HepG2 (cell line): Measurements from ENCODE around the gene ITM2B. TPM values are rescaled to one million over a fixed set of nuclear protein-coding genes. Genes with fewer than 3 reads are reported as not detected.

Experiments
- ARID2 ChIP-seq: sonication (generic); formaldehyde crosslinking; IDR thresholded peaks from 2 replicates; pipeline ENCODE4 v1.8.1; 2022; ENCODE audit warnings: mild to moderate bottlenecking, missing genetic modification reagents, borderline replicate concordance
- ATF3 ChIP-seq: sonication (generic); formaldehyde crosslinking; IDR thresholded peaks from 2 replicates; pipeline ENCODE4 v1.4.0; 2020; ENCODE audit warnings: missing genetic modification reagents
- FOXA1 ChIP-seq, 2 experiments: fragments of 450-650 bp in 1 of 2; sonication (generic) in 1 of 2; formaldehyde crosslinking in 1 of 2; IDR thresholded peaks; 2 replicates each; pipeline versions ENCODE4 v1.4.0 to v1.6.1; 2016 to 2020; ENCODE audit warnings: missing genetic modification reagents in 1 of 2
- HOXD1 ChIP-seq: sonication (generic); formaldehyde crosslinking; IDR thresholded peaks from 2 replicates; pipeline ENCODE4 v1.5.0; 2020; ENCODE audit warnings: missing genetic modification reagents
- KLF12 ChIP-seq: sonication (generic); formaldehyde crosslinking; IDR thresholded peaks from 2 replicates; pipeline ENCODE4 v1.4.0; 2020; ENCODE audit warnings: missing genetic modification reagents, borderline replicate concordance
- SALL1 ChIP-seq: sonication (generic); formaldehyde crosslinking; IDR thresholded peaks from 2 replicates; pipeline ENCODE4 v1.8.0; 2022; ENCODE audit warnings: mild to moderate bottlenecking, missing genetic modification reagents
- SP1 ChIP-seq, 2 experiments: fragments of 450-650 bp in 1 of 2; sonication (generic) in 1 of 2; formaldehyde crosslinking in 1 of 2; IDR thresholded peaks; 2 replicates each; pipeline versions ENCODE4 v1.4.0 to v1.6.1; 2016 to 2020; ENCODE audit warnings: missing genetic modification reagents in 1 of 2
- ZBTB40 ChIP-seq, 2 experiments: fragments of 450-650 bp in 1 of 2; sonication (generic) in 1 of 2; formaldehyde crosslinking in 1 of 2; IDR thresholded peaks; 2 replicates each; pipeline versions ENCODE4 v1.6.1 to v1.8.0; 2016 to 2022; ENCODE audit warnings: antibody characterized with exemption in 1 of 2, mild to moderate bottlenecking in 1 of 2, missing genetic modification reagents in 1 of 2
- ZFP90 ChIP-seq: sonication (generic); formaldehyde crosslinking; IDR thresholded peaks from 2 replicates; pipeline ENCODE4 v1.8.0; 2022; ENCODE audit warnings: missing genetic modification reagents, mild to moderate bottlenecking, inconsistent platforms, borderline replicate concordance
- ZNF484 ChIP-seq: sonication (generic); formaldehyde crosslinking; IDR thresholded peaks from 2 replicates; pipeline ENCODE4 v1.5.1; 2020; ENCODE audit warnings: mild to moderate bottlenecking, low read depth, missing genetic modification reagents, borderline replicate concordance
- ZNF616 ChIP-seq: sonication (generic); formaldehyde crosslinking; IDR thresholded peaks from 2 replicates; pipeline ENCODE4 v1.5.0; 2020; ENCODE audit warnings: low read depth, mild to moderate bottlenecking, missing genetic modification reagents
- ZNF792 ChIP-seq: IDR thresholded peaks from 2 replicates; pipeline ENCODE4 v1.6.1; 2016
- ZSCAN22 ChIP-seq: sonication (generic); formaldehyde crosslinking; IDR thresholded peaks from 2 replicates; pipeline ENCODE4 v1.4.0; 2020; ENCODE audit warnings: mild to moderate bottlenecking, missing genetic modification reagents
- ZSCAN9 ChIP-seq: IDR thresholded peaks from 2 replicates; pipeline ENCODE4 v1.6.1; 2016; ENCODE audit warnings: borderline replicate concordance
- polyA plus RNA-seq, 8 experiments: library from polyadenylated mRNA; depleted of rRNA in 3 of 8; stranded (reverse) in 7 of 8; unstranded in 1 of 8; fragments of >200 nt; fragmentation: Illumina TruSeq in 4 of 8; extraction: Trizol in 4 of 8; gene quantifications; 2 replicates each; pipeline versions ENCODE4 v1.2.1 to v1.2.3, GENCODE V29; 2011 to 2016; ENCODE audit warnings: low read depth in 4 of 8, missing spikeins in 1 of 8, mixed read lengths in 1 of 8; ENCODE audit not compliant: insufficient read depth in 1 of 8
- total RNA-seq, 5 experiments: library from RNA; depleted of rRNA; stranded (reverse); fragments of >200 nt; fragmentation: Illumina TruSeq; extraction: Trizol; gene quantifications; 2 replicates each; pipeline ENCODE4 v1.2.3, GENCODE V29; 2016; ENCODE audit warnings: low read depth in 1 of 5
- TF ChIP-seq, protein P1 (sequence below): sonication (generic); formaldehyde crosslinking; conservative IDR thresholded peaks from 2 replicates; pipeline ENCODE4 v1.8.1; 2023; ENCODE audit warnings: missing genetic modification reagents
- TF ChIP-seq, protein P2 (sequence below): sonication (generic); formaldehyde crosslinking; IDR thresholded peaks from 2 replicates; pipeline ENCODE4 v1.9.0; 2021; ENCODE audit warnings: missing genetic modification reagents, mild to moderate bottlenecking, borderline replicate concordance

Gene ITM2B
- total and polyA plus RNA-seq, 2 of the 13 experiments (the other 11 are each of a cell fraction or from before 2014, with no cell fraction given), result 158 to 373 TPM

DNA sequence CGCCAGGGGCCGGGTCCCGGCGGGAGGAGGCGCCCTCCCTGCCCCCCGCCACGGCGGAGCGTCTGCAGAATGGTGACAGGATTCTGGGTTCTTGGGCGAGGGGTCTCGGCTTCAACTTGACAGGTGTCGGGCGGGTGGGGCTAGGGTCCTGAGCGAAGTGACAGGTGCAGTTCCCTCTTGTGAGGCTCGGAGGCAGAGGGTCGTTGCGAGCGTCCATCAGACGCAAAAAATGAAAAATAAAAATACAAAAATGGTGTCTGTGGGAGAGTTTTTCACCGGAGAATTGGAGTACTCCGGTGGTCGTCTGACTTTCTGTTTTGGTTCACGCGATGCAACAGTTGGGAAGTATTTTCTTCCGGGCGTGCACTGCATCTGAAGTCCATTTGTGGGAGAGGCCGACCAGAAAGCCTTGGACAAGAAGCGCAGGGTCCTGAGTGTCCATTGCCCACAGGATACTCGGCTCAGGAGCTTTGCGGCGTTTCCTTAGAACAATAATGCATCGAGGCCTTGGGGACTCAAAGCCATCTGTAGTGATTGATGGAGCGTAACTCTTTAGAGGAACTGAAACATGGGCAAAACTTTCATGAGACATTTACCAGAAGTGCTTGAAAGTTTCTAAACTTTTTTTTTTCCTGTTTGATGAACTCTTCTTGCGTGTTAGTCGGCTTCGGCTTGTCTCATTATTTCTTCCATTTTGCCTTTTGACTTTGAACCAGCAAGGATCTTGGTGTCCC lies 71.3 kb downstream of the ITM2B start (continued):
- TF ChIP-seq SALL1 (no peak), ZSCAN22 (CRISPR knock-in tag) (no peak), ATF3 (CRISPR knock-in tag) (no peak), ZSCAN9 (CRISPR knock-in tag) (no peak), ZBTB40 (IDR thresholded peaks at IDR 0.05) (no peak), ZBTB40 (CRISPR knock-in tag; IDR thresholded peaks at IDR 0.05) (0 out of 2 replicates have a peak, but pooled peaks have one; percentile 7), FOXA1 (IDR thresholded peaks at IDR 0.05) (no peak), FOXA1 (CRISPR knock-in tag; IDR thresholded peaks at IDR 0.05) (no peak), ZNF616 (CRISPR knock-in tag) (no peak), HOXD1 (CRISPR knock-in tag) (no peak), ZFP90 (CRISPR knock-in tag) (0 out of 2 replicates have a peak, but pooled peaks have one; percentile 2), SP1 (IDR thresholded peaks at IDR 0.05) (no peak), SP1 (CRISPR knock-in tag; IDR thresholded peaks at IDR 0.05) (no peak), KLF12 (CRISPR knock-in tag) (0 out of 2 replicates have a peak, but pooled peaks have one; percentile 27), ZNF484 (no peak), ZNF792 (CRISPR knock-in tag) (no peak), ARID2 (CRISPR knock-in tag) (no peak)
- TF ChIP-seq, protein P1, sequence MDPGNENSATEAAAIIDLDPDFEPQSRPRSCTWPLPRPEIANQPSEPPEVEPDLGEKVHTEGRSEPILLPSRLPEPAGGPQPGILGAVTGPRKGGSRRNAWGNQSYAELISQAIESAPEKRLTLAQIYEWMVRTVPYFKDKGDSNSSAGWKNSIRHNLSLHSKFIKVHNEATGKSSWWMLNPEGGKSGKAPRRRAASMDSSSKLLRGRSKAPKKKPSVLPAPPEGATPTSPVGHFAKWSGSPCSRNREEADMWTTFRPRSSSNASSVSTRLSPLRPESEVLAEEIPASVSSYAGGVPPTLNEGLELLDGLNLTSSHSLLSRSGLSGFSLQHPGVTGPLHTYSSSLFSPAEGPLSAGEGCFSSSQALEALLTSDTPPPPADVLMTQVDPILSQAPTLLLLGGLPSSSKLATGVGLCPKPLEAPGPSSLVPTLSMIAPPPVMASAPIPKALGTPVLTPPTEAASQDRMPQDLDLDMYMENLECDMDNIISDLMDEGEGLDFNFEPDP (CRISPR knock-in tag), result 0 out of 2 replicates have a peak, but pooled peaks have one; percentile 88
- TF ChIP-seq, protein P2, sequence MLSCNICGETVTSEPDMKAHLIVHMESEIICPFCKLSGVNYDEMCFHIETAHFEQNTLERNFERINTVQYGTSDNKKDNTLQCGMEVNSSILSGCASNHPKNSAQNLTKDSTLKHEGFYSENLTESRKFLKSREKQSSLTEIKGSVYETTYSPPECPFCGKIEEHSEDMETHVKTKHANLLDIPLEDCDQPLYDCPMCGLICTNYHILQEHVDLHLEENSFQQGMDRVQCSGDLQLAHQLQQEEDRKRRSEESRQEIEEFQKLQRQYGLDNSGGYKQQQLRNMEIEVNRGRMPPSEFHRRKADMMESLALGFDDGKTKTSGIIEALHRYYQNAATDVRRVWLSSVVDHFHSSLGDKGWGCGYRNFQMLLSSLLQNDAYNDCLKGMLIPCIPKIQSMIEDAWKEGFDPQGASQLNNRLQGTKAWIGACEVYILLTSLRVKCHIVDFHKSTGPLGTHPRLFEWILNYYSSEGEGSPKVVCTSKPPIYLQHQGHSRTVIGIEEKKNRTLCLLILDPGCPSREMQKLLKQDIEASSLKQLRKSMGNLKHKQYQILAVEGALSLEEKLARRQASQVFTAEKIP (CRISPR knock-in tag), result no peak
